Tibial artery (tissue), 4 donors: ENCODE data around the gene RAB11FIP3.

Source experiments
- DNase-seq, 2 donors: peaks; one replicate each; pipeline ENCODE4 v3.0.0-alpha.2; 2019
- H3K27ac ChIP-seq, 2 donors: fragments of 200-600 bp; sonication (generic) in 1 of 2; 1 replicate in 1 of 2; 2 replicates in 1 of 2; pipeline ENCODE4 v1.5.1; 2018 to 2019; ENCODE audit warnings: mild to moderate bottlenecking in 1 of 2
- H3K27me3 ChIP-seq, 2 donors: fragments of 200-600 bp; sonication (generic) in 1 of 2; one replicate each; pipeline versions ENCODE4 v1.5.1 to v1.6.0; 2016 to 2019
- H3K36me3 ChIP-seq, 3 donors: fragments of 200-600 bp; sonication (generic) in 2 of 3; one replicate each; pipeline ENCODE4 v1.5.1; 2016 to 2019; ENCODE audit warnings: mild to moderate bottlenecking in 2 of 3
- H3K4me1 ChIP-seq, 4 donors: fragments of 200-600 bp; sonication (generic) in 2 of 4; 1 replicate in 3 of 4; 2 replicates in 1 of 4; pipeline ENCODE4 v1.5.1; 2016 to 2019
- H3K4me3 ChIP-seq, 2 donors: fragments of 200-600 bp; sonication (generic) in 1 of 2; 1 replicate in 1 of 2; 2 replicates in 1 of 2; pipeline ENCODE4 v1.5.1; 2018 to 2019; ENCODE audit warnings: mild to moderate bottlenecking in 2 of 2
- H3K9me3 ChIP-seq, 3 donors: fragments of 200-600 bp; sonication (generic) in 1 of 3; one replicate each; pipeline ENCODE4 v1.5.1; 2016 to 2019
- CTCF ChIP-seq, 2 experiments: fragments of 200-600 bp in 1 of 2; fragments of 450-650 bp in 1 of 2; IDR thresholded peaks; one replicate each; pipeline ENCODE4 v1.5.1; 2017 to 2019; ENCODE audit warnings: antibody characterized with exemption in 2 of 2, mild to moderate bottlenecking in 1 of 2, moderate library complexity in 1 of 2
- intact Hi-C: fragments of 100-400 bp; cut with DNase I; formaldehyde crosslinking; loops from one replicate; pipeline ENCODE4 v1.15.0; 2023; ENCODE audit warnings: low total_unique reads

The RAB11FIP3 gene

GRCh38 chr16:566475-567372 lies 141.3 kb downstream of the RAB11FIP3 start, which contains the start of gene NHLRC4:
TSS of gene NHLRC4 (plus strand) at chr16:567005. CDS start at chr16:568048, 1,043 bp downstream.
- Histone ChIP-seq H3K36me3 (no peaks in the 10 kb centered on the region), H3K9me3 (no peaks in the 10 kb centered on the region), H3K4me3 (peak within 1 kb of the TSS; percentile 10 to 22), H3K4me1 (peaks cover 0 to 44% (median 30%) of the 10 kb centered on the region in 4 donors), H3K27me3 (peaks cover 0 to 39% of the 10 kb centered on the region in 2 donors), H3K27ac (no peak within 1 kb of the TSS)
- peak; percentile 61 to 79 for DNase-seq
- intact Hi-C loops, result no loop called here
- no peak for TF ChIP-seq CTCF (IDR thresholded peaks at IDR 0.05)

GRCh38 chr16:567373-568256 lies 142.2 kb downstream of the RAB11FIP3 start:
- intact Hi-C loops, result no loop called here
- peaks cover 0 to 7% (median 0%) of the 10 kb centered on the region in 3 donors for H3K36me3 ChIP-seq
- H3K4me1 ChIP-seq, result peaks cover 0 to 50% (median 30%) of the 10 kb centered on the region in 4 donors
- no peaks in the 10 kb centered on the region for H3K9me3 ChIP-seq
- H3K4me3 ChIP-seq, result peak overlapping the region; percentile 10 to 22
- no peak for DNase-seq
- no peak overlapping the region for H3K27ac ChIP-seq
- peaks cover 0 to 32% of the 10 kb centered on the region in 2 donors for H3K27me3 ChIP-seq
- no peak for TF ChIP-seq CTCF (IDR thresholded peaks at IDR 0.05)

GRCh38 chr16:568401-569258 lies 143.2 kb downstream of the RAB11FIP3 start:
- TF ChIP-seq CTCF (IDR thresholded peaks at IDR 0.05), result no peak
- H3K36me3 ChIP-seq, result peaks cover 0 to 8% (median 0%) of the 10 kb centered on the region in 3 donors
- peak overlapping the region; percentile 84 to 92 for H3K4me3 ChIP-seq
- H3K4me1 ChIP-seq, result peaks cover 0 to 50% (median 30%) of the 10 kb centered on the region in 4 donors
- H3K27ac ChIP-seq, result peak overlapping the region in 1 of 2 donors; percentile 75
- intact Hi-C loops, result no loop called here
- no peaks in the 10 kb centered on the region for H3K9me3 ChIP-seq
- DNase-seq, result no peak
- H3K27me3 ChIP-seq, result peaks cover 0 to 25% of the 10 kb centered on the region in 2 donors

- H3K27me3 ChIP-seq, result peaks cover 0 to 15% of the 10 kb centered on the region in 2 donors
- peaks cover 0 to 50% (median 30%) of the 10 kb centered on the region in 4 donors for H3K4me1 ChIP-seq
- H3K4me3 ChIP-seq, result peak within 1 kb of the TSS; percentile 84 to 92
- H3K36me3 ChIP-seq, result peaks cover 5 to 18% (median 9%) of the 10 kb centered on the region in 3 donors
- H3K9me3 ChIP-seq, result no peaks in the 10 kb centered on the region
- intact Hi-C loops, result no loop called here
- no peak for TF ChIP-seq CTCF (IDR thresholded peaks at IDR 0.05)
- DNase-seq, result peak; percentile 64 to 80
- H3K27ac ChIP-seq, result peak within 1 kb of the TSS; percentile 75 to 78
These were observed 144.2 kb downstream of the RAB11FIP3 start, which contains the start of gene PIGQ for GRCh38 chr16:569445-570254. TSS of gene PIGQ (plus strand) at chr16:569968. CDS start at chr16:574075, 4,107 bp downstream.
